Hematopoietic multipotent progenitor cell treated with erythropoietin and hydrocortisone succinate and interleukin-3 and kit ligand, for 15 days (in vitro differentiated cells): ENCODE data around the gene SCRN2.
A peak's percentile ranks its signal among the peaks of the same experiment; 100 is the strongest.

Experiments
- DNase-seq: peaks from one replicate; pipeline ENCODE4 v3.0.0-alpha.2; 2015; ENCODE audit warnings: low spot score

SCRN2 gene

DNA sequence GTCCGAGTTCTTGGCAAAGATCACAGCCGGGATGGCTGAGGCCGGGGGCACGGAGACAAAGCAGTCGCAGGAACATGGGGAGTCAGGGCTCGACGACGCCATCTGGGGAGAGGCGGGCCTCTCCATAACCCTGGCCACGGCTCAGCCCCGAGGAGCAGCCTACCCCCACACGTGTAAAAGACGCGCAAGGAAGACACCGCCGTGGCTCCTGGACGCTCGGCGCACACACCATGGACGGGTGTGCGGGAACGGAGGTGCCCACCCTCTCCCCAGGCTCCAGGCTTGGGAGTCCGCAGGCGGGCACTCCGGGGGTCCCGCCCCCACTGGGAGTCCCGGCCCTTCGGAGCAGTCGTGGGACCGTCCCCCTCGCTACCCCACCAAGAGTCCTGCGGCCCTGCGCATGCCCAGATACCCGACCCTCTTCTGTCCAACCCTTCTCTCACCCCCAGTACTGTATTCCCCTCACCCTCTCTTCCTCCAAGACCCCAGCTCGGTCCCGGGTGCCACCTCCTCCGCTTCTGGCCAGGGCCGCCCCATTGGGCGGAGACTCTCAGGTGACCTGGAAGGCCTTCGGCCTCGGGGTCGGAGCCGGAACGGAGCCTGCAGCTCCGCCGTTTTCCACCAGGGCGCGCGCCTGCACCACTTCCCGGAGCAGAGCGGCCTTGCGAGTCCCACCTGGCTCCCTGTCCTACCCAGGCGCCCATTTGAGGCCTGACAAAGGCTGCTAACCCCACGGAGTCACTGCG is at the start of gene SCRN2:
Gene SCRN2 (minus strand): TSS at position 532 of the 746 bp plus-strand sequence. CDS start 430 bp downstream, at position 102.
- DNase-seq, result peak; percentile 80

GRCh38 chr17:47889734-47890529 is 48.9 kb upstream of the SCRN2 start:
- DNase-seq, result peak; percentile 85

DNA sequence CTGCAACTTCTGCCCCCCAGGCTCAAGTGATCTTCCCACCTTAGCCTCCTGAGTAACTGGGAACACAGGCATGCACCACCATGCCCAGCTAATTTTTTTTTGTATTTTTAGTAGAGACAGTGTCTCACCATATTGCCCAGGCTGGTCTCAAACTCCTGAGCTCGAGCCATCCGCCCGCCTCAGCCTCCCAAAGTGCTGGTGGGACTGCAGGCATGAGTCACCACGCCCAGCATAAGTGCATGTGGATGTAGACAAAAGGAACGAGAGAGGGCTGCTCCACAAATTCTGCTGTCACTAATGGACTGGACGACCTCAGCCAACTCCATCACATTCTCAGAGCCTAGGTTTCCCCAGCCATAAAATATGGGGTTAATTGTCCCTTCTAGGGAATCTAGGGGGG is 47.2 kb upstream of the SCRN2 start:
- no peak for DNase-seq

GRCh38 chr17:47884905-47885730 is 44.0 kb upstream of the SCRN2 start:
- no peak for DNase-seq

DNA sequence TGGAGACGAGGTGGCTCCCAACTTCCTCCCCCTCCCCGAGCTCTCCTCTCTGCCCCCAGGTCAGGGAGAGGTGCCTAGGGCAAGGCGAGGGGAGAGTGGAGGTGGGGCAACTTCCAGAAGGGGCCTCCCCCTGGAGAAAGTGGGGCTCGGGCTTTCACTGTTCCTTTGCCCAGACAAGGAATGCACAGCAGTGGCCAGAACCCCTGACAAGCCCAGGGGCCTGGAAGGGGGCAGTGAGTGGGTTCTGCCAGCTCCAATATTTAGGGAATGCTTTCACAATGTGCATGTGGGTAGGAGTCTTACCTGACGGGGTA is 43.3 kb upstream of the SCRN2 start:
- no peak for DNase-seq

- DNase-seq, result no peak
Observed at GRCh38 chr17:47883589-47884426, 42.7 kb upstream of the SCRN2 start.

DNA sequence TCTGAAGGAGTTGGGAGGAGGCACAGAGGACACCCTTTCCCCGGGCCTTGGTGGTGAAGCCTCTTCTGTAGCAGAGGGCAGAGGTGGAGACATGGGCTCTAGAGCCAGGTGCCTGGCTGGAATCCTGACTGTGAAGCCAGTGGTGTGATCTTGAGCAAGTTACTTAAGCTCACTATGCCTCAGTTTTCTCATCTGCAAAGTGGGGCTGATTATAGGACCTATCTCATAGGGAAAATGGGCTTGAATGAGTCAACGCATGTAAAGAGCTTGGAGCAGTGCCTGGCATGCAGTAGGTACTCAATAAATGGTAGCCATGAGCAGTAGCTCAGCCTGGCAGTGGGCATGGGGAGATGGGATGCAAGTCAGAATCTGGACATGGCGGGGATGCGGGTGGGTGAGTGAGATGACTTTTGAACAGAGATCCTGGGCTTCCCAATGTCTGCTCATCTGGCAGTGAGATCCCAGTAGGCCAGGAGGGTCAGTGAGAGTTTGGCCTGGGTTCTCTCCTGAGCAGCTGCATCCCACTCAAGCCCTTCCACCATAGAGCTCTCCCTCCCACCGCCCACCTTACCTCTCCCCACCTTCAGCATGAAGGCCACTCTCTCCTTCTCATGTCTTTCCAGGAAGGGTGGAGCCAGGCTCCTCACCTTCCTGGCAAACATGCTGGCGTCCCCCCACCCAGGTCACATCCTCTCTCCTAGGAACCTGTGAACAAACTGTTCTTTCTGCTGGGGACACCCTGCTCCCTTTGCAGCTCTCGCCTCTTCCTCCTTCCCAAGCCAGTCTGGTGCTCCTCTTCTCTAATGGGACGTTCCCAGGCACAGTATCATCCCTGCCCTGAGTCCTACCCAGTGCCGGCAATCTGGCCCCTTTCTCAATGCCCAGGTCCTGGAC is 41.9 kb upstream of the SCRN2 start:
- DNase-seq, result no peak

- DNase-seq, result no peak
Observed at GRCh38 chr17:47882247-47882646, 41.2 kb upstream of the SCRN2 start.

GRCh38 chr17:47879776-47880454 is 38.8 kb upstream of the SCRN2 start:
- no peak for DNase-seq

- no peak for DNase-seq
Observed at GRCh38 chr17:47879028-47879585, 38.0 kb upstream of the SCRN2 start.

DNA sequence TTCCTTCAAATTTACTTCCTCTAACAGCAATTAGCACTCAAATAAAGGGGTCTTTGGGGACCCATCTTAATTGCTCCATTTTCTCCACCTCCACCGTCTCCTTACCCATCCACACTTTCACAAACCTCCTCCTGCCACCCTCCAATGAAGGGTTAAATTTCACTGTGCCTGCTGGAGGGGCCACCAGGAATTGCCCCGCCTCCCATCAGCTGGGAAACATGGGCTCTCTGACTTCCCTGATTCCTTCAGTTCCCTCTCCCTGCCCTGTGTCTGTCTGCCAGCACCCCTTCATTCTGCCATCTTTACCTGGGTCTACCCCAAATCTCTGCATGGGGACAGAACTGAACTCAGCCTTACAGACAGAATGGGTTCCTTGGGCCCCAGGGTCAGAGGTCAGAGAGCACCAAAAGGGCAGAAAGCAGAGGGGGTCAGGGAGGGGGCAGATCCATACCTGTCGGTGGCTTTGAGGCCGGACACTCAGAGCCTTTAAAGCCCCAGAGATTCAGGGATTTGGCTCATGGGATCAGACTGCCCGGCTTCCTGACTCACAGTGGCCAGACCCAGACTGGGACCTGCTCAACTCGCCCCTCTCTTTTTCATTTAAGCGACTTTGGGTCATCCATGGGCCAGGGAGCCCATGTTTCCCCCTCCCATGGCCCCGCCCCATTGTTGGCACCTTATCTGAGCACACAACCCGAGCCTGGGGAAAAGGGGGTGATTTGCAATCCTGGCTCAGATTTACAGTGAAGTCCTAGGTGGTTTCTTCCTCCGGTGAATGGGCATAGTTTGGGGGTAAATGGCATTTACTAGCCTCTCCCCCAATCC is 37.3 kb upstream of the SCRN2 start:
- DNase-seq, result no peak

DNA sequence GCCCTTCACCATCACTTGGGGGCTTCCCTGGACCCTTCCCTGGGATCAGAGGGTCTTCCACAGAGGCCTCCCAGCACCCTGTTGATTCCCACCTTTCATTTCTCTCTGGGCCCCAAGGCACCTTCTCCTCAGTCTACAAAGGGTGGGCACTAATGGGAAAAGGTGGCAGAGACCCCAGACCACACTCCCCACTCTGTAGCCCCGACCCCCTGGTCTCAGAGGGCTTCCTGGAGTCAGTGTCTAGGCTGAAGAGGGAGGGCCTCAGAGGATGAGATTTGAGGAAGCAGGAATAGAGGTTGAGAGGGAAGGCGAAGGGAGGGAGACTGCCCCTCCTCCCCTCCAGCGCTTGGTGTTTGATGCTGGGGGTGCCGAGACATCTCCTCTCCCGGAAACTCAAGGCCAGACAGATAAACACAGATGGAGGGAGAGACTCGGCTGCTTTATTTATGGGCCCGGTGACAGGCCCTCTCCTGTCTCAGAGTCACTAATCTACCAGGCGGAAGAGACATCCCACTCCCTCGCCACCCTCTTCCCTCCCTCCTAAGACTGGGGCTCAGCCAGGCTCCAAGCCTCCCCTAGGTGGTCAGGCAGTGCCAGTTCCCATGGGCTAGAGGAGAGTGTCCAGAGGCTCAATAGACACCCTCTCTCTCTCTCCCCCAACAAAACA is 36.4 kb upstream of the SCRN2 start:
- no peak for DNase-seq

DNA sequence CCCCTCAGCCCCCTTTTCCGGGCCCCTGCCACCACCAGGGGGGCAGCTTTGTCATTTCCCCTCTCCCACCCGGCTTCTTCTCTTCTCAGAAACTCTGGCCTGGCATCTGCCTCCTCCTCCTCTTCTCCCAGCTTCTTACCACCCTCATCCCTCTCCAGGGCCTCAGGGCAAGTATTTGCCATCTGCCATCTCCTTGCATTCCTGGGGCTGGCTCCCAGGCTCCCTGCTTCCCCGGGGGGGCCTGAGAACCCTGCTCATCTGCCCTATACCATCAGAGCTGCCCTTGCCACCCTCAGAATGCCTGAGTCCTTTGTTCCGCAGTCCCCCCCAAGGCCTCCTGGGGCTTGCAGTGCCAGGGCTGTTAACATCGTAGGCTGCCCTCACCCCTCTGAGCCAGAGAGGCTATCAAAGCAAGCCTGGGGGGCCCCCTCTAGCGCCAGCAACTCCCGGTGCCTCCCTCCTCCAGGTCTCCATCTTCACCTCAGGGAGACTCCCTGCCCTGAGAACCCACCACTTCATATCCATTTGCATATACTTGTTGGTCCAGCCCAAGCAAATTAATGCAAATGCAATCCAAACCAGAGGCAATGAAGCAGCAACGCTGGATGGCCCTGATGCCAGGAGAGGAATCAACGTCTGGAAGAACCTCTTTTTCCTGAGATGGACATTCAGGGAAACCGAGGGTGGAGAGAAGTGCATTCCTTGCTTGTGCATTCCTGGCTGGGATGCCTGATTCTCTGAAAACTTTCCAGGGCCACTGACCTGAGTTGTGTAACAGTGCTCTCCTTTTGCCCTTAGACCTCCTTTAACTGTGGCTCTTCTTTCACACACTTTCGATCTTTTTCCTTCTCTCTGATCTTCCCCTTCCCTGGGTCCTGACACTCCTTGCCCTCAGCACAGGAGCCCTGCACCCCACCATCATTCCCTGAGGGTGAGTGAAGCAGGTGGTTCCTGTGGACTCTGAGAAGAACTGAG is 34.2 kb upstream of the SCRN2 start:
- no peak for DNase-seq

GRCh38 chr17:47873200-47874090 is 32.4 kb upstream of the SCRN2 start:
- no peak for DNase-seq

DNA sequence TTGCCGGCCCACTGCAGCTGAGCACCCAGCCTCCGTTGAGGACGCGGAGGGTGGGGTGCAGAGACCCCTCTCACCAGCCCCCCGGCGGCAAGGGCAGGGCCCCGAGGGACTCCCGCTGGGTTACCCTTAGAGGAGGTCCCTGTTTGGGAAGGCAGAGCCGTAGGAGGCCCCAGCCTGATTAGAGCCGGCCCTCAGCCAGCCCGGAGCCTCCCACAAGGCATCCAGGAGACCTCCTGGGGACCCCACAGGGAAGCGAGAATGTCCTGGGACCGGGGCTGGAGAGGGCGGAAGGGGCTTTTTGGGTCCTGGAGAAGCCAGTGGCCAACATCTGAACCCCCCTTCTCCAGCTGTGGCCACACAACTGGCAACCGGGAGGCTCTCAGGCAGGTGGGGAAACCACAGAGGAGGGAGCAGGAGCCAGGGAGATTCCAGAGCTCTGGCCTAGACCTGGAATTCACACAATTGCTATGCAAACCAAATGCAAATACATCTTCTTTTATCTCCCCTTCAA is 31.6 kb upstream of the SCRN2 start:
- no peak for DNase-seq
